Right lung (tissue), 5 donors: ENCODE measurements around the gene CD36. TPM values are rescaled to one million over a fixed set of nuclear protein-coding genes. Genes with fewer than 3 reads are reported as not detected.

Experiments
- DNase-seq, 2 donors: peaks; one replicate each; pipeline ENCODE4 v3.0.0-alpha.2; 2013
- polyA plus RNA-seq, 5 donors: library from polyadenylated mRNA; unstranded; fragments of 120-200 nt; gene quantifications; one replicate each; pipeline versions ENCODE4 v1.2.1 to v1.2.3, GENCODE V29; 2013; ENCODE audit warnings: inconsistent platforms in 1 of 5, low replicate concordance in 1 of 5; ENCODE audit not compliant: insufficient read length in 5 of 5, insufficient read depth in 1 of 5

CD36 gene
- polyA plus RNA-seq, 5 donors: 197 to 402 (median 283) TPM

DNA sequence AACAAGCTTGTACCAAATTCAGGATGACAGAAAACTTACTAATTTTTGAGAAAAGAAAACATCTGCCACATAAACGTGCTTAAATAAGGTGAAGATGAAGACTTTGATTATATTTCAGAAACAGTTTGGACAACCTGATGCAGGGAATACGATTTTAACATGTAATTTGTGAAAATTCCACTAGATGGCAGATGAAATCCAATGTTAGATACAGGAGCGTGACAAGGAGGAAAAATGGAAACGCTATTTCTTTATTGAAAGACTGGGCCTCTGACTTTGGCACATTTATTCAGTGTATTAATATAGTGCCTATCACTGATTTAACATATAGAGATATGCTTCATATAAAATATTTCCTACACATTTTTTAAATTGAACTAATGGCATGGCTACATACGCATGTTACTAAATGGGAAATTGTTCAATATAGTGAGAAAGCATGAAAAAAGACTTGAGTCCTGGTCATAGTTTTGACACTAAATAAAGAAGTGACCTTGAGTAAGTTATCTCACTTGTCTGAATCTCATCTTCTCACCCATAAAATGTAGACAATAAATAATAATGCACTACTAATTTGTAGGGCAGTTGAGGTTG is 60.7 kb downstream of the CD36 start:
- peak in 1 of 2 donors; percentile 51 for DNase-seq

GRCh38 chr7:80699721-80700256 is 61.3 kb downstream of the CD36 start:
- no peak for DNase-seq

DNA sequence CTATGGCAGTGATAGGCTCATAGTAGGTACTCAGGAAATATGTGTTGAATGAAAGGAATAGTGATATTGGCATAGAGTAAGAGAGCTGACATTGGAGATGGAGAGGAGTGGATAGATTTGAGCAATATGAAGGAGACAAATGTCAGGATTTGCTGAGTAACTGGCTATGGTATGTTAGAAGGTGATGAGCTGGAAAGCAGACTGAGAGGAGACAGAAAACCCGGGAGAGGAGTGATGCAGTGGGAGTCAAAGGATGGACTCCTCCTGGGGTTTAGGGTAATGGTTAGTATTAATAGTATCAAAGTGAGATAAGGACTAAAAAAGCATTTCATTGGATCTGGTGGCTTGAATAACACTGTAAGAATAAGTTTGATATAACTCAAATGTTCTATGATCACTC is 64.8 kb downstream of the CD36 start:
- DNase-seq: no peak

GRCh38 chr7:80705130-80705781 is 66.8 kb downstream of the CD36 start:
- DNase-seq: no peak

DNA sequence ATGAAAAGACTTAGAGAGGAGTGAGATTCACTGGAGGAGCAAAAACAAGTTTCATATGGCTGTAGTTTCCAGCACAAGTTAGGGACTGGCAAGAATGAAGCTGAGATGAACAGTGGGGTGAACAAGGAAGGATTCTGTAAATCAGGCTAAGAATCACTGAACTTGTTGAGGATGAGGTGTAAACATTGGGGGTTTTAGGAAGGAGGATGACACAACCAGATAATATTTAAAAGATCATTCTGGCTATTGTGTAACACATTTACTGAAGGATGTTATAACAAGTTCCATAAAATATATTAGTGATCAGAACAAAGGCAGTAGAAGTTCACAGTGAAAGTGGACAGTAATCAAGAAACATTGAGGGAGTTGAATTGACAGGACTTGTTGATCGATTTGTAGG is 68.9 kb downstream of the CD36 start:
- no peak for DNase-seq

DNA sequence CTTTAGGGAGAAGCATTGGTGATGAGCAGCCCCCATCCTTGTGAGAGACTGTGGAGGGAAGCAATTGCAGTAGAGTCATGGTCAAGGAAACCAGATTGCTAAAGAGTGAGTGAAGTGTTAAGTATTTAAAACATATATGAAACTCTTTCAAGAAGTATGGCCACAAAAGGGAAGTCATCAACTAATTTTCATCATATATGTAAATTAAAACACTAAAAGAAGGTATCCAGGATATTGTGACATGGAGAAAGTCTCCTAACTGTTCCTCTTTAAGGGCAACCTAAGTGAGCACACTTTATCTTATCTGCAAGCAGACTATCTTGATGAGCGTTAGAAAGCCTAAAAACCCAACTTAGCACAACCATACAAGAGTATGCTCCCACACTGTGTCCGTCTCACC is 69.7 kb downstream of the CD36 start:
- no peak for DNase-seq

DNA sequence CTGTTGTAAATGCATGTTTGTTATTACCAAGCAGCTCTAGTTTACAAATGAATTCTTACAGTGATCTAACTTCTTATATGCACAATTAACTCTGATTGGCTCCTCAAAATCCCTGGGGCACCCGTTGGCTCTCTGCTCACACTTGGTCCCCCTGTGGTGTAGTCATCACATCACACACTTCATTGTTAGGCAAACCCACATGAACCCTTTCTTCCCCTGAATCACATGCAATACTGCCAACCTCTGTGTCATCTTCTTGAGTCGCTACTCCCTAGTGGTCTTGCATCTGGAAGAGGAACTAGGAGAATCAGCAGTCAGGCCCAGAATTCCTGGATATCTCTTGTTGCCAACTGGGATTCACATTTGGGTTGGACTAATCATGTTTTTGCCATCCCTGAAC is 73.1 kb downstream of the CD36 start:
- DNase-seq: no peak

- no peak for DNase-seq
Observed at GRCh38 chr7:80719261-80719660, 80.8 kb downstream of the CD36 start.

GRCh38 chr7:80720146-80720545 is 81.7 kb downstream of the CD36 start:
- no peak for DNase-seq

DNA sequence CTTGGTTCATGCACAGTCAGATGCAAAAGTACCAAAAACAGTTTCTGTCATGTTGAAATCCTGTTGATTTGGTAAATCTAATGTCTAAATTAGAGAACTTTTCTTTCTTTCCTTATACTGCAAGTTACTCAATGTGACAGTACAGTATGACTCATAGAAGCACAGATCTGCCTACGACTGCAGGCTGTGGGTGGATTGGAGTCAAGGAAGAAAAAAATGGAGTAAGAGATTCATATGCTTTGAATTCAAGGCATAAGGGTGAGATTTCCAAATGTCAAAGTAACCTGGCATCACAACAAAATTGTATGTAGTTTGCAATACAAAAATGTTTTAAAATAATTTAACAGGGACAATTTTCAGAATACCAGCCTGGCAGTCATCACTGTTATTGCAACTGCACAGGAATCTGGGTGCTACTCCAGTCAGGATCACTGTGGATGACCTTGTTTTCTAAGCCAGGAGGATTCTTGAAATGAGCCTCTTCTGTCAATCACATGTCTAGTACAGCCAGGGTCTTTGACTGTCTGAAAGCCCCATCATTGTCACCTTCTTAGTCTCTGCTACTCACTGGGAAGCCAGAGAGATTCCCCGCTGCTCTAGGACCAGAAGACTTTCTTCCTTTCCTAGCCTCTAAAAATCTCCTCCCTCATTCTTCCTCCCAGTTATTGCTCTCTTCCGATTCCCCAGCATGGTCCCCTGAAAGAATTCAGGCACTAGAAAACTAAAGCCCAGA is 83.6 kb downstream of the CD36 start:
- no peak for DNase-seq

- DNase-seq: no peak
Observed at GRCh38 chr7:80722616-80723195, 84.3 kb downstream of the CD36 start.

GRCh38 chr7:80724249-80724871 is 85.9 kb downstream of the CD36 start:
- peak; percentile 80 to 81 for DNase-seq

DNA sequence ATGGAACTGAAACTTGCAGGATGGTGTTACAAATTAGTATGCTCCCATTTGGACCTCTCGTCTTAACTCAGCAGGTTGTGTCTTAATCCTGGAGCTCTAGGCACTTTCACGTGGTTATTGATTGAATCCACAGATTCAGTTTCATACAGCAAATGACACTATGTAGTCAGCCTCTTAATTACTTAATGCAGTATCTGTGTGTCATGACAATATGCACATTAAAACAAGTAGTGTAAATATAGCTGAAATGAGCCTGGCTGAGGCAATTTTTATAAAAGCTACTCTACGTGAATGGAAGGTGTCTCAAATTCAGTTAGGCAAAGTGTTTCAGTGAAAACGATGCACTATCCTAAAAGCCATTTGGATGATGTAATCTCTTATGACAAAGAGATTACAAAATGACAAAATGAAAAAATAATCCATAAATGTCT is 86.8 kb downstream of the CD36 start:
- no peak for DNase-seq

Other genes starting within 250 kb of the CD36 start
- gene GNAT3, start 126.6 kb upstream of the CD36 start, polyA plus RNA-seq: not detected